Measurements from ENCODE around the gene LCP1. TPM values are rescaled to one million over a fixed set of nuclear protein-coding genes. Genes with fewer than 3 reads are reported as not detected.

LCP1 gene
- polyA plus RNA-seq, 1 donor (not counting 4 experiments of a cell fraction or from before 2014, with no cell fraction given): 2.5 TPM

GRCh38 chr13:46142776-46143175 lies 39.2 kb downstream of the LCP1 start:
- no peaks in the 10 kb centered on the region for H3K4me1 ChIP-seq (ENCODE audit: control insufficient read depth, extremely low read depth, insufficient read depth, low read length)
- no peaks in the 10 kb centered on the region for H3K79me2 ChIP-seq (ENCODE audit: control insufficient read depth, insufficient read depth, low read length)
- H3K27ac ChIP-seq (ENCODE audit: control insufficient read depth, insufficient read depth, low read length): no peak overlapping the region
- dilution Hi-C loops (cut with MboI; ENCODE audit: extremely low pct_ligation_motif_present, low sequenced_read_pairs): no loop called here
- no peak overlapping the region for H3K4me2 ChIP-seq (ENCODE audit: control insufficient read depth, extremely low read depth, insufficient read depth, low read depth, low read length)
- no peak overlapping the region for H3K9ac ChIP-seq (ENCODE audit: control insufficient read depth, extremely low read depth, insufficient read depth, low read length)
- H3K9me1 ChIP-seq (ENCODE audit: control insufficient read depth, extremely low read depth, insufficient read depth, low read length): no peaks in the 10 kb centered on the region
- no peak for FAIRE-seq
- no peaks in the 10 kb centered on the region for H4K20me1 ChIP-seq (ENCODE audit: control insufficient read depth, extremely low read depth, insufficient read depth, low read length)
- DNase-seq (ENCODE audit: low read depth, low spot score): no peak
- H3K36me3 ChIP-seq (ENCODE audit: control insufficient read depth in 2 of 2, extremely low read depth in 1 of 2, insufficient read depth in 2 of 2, low read length in 2 of 2): no peaks in the 10 kb centered on the region
- H3K27me3 ChIP-seq (ENCODE audit: control insufficient read depth, extremely low read depth, insufficient read depth, low read length): no peaks in the 10 kb centered on the region
- TF ChIP-seq EZH2 (IDR thresholded peaks at IDR 0.05; ENCODE audit: low read length) (no peak), CTCF (optimal IDR thresholded peaks at IDR 0.05 in 1 of 3, IDR thresholded peaks at IDR 0.05 in 1 of 3, conservative IDR thresholded peaks at IDR 0.05 in 1 of 3; ENCODE audit: extremely low read depth in 1 of 3, insufficient read depth in 2 of 3, low read length in 3 of 3) (no peak)
- no peak overlapping the region for H2AFZ ChIP-seq (ENCODE audit: control insufficient read depth, low read length)
- no peaks in the 10 kb centered on the region for H3K9me3 ChIP-seq (ENCODE audit: control insufficient read depth, low read depth, low read length)
- H3K4me3 ChIP-seq (ENCODE audit: control insufficient read depth in 2 of 3, extremely low read depth in 1 of 3, insufficient read depth in 2 of 3, low read depth in 1 of 3, low read length in 3 of 3): no peak overlapping the region

GRCh38 chr13:46140044-46140443 lies 41.9 kb downstream of the LCP1 start:
- dilution Hi-C loops (cut with MboI; ENCODE audit: extremely low pct_ligation_motif_present, low sequenced_read_pairs): no loop called here
- DNase-seq (ENCODE audit: low read depth, low spot score) (no peak), FAIRE-seq (no peak)
- TF ChIP-seq EZH2 (IDR thresholded peaks at IDR 0.05; ENCODE audit: low read length) (no peak), CTCF (optimal IDR thresholded peaks at IDR 0.05 in 1 of 3, IDR thresholded peaks at IDR 0.05 in 1 of 3, conservative IDR thresholded peaks at IDR 0.05 in 1 of 3; ENCODE audit: extremely low read depth in 1 of 3, insufficient read depth in 2 of 3, low read length in 3 of 3) (no peak)
- Histone ChIP-seq H3K9me1 (ENCODE audit: control insufficient read depth, extremely low read depth, insufficient read depth, low read length) (no peaks in the 10 kb centered on the region), H3K79me2 (ENCODE audit: control insufficient read depth, insufficient read depth, low read length) (no peaks in the 10 kb centered on the region), H3K4me3 (ENCODE audit: control insufficient read depth in 2 of 3, extremely low read depth in 1 of 3, insufficient read depth in 2 of 3, low read depth in 1 of 3, low read length in 3 of 3) (no peak overlapping the region), H3K9ac (ENCODE audit: control insufficient read depth, extremely low read depth, insufficient read depth, low read length) (no peak overlapping the region), H3K4me2 (ENCODE audit: control insufficient read depth, extremely low read depth, insufficient read depth, low read depth, low read length) (no peak overlapping the region), H3K27ac (ENCODE audit: control insufficient read depth, insufficient read depth, low read length) (no peak overlapping the region), H3K9me3 (ENCODE audit: control insufficient read depth, low read depth, low read length) (no peaks in the 10 kb centered on the region), H2AFZ (ENCODE audit: control insufficient read depth, low read length) (no peak overlapping the region), H3K4me1 (ENCODE audit: control insufficient read depth, extremely low read depth, insufficient read depth, low read length) (peaks cover 7% of the 10 kb centered on the region), H3K36me3 (ENCODE audit: control insufficient read depth in 2 of 2, extremely low read depth in 1 of 2, insufficient read depth in 2 of 2, low read length in 2 of 2) (no peaks in the 10 kb centered on the region), H3K27me3 (ENCODE audit: control insufficient read depth, extremely low read depth, insufficient read depth, low read length) (no peaks in the 10 kb centered on the region), H4K20me1 (ENCODE audit: control insufficient read depth, extremely low read depth, insufficient read depth, low read length) (no peaks in the 10 kb centered on the region)
